ENCODE results near the gene GAMT. TPM values are rescaled to one million over a fixed set of nuclear protein-coding genes. Genes with fewer than 3 reads are reported as not detected.
A peak's percentile ranks its signal among the peaks of the same experiment; 100 is the strongest.

GAMT gene
- total RNA-seq, 1 donor from 2014 or later = 7.1 TPM

DNA sequence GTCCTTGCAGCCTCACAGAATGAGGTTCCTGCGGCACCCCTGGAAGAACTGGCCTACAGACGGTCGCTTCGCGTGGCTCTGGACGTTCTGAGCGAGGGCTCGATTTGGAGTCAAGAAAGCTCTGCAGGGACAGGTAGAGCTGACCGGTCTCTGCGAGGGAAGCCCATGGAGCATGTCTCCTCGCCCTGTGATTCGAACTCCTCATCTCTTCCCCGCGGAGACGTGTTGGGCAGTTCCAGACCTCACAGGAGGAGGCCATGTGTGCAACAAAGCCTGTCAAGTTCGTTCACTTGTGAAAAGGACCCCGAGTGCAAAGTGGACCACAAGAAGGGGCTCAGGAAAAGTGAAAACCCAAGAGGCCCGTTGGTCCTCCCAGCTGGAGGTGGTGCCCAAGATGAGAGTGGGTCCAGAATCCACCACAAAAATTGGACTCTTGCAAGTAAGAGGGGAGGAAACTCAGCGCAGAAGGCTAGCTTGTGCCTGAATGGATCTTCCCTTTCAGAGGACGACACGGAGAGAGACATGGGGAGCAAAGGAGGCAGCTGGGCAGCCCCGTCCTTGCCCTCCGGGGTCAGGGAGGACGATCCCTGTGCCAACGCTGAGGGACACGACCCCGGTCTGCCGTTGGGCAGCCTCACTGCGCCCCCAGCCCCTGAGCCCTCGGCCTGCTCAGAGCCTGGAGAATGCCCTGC, 41.1 kb downstream of the GAMT start:
- TF ChIP-seq CTCF (IDR thresholded peaks at IDR 0.05) = no peak
- Histone ChIP-seq H3K27ac (peak overlapping the region; percentile 63), H3K27me3 (no peaks in the 10 kb centered on the region), H3K36me3 (peaks cover 61% of the 10 kb centered on the region), H3K9me3 (no peaks in the 10 kb centered on the region), H3K4me3 (peak overlapping the region; percentile 31), H3K4me1 (peaks cover 32% of the 10 kb centered on the region)
- DNase-seq (no peak), ATAC-seq (no peak)
- intact Hi-C loops (cut with DNase I) = no loop called here

GRCh38 chr19:1357531-1358109, 43.7 kb downstream of the GAMT start:
- Histone ChIP-seq H3K4me1 (peaks cover 26% of the 10 kb centered on the region), H3K36me3 (peaks cover 48% of the 10 kb centered on the region), H3K9me3 (no peaks in the 10 kb centered on the region), H3K27ac (no peak overlapping the region), H3K4me3 (no peak overlapping the region), H3K27me3 (no peaks in the 10 kb centered on the region)
- TF ChIP-seq CTCF (IDR thresholded peaks at IDR 0.05) = no peak
- no peak for DNase-seq
- ATAC-seq = no peak
- intact Hi-C loops (cut with DNase I) = no loop called here

DNA sequence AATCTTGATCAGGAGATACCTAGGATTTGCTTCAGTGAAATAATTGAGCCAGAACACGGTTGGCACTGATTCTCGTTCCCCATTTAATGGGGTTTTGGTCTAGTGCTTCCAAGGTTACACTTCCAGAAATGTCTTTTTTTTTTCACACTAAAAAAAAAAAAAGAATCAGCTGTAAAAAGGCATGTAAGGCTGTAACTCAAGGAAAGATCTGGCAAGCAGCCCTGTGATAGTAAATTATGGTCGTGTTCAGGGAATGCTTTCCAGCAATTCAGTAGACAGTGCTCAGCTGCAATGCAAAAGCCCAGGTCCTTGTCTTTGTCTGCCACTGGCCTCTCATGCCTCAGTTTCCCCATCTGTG, 44.9 kb downstream of the GAMT start:
- Histone ChIP-seq H3K36me3 (peaks cover 41% of the 10 kb centered on the region), H3K4me3 (peak overlapping the region; percentile 82), H3K27me3 (no peaks in the 10 kb centered on the region), H3K9me3 (no peaks in the 10 kb centered on the region), H3K27ac (no peak overlapping the region), H3K4me1 (peaks cover 19% of the 10 kb centered on the region)
- ATAC-seq = no peak
- no peak for DNase-seq
- no peak for TF ChIP-seq CTCF (IDR thresholded peaks at IDR 0.05)
- intact Hi-C loops (cut with DNase I) = no loop called here

GRCh38 chr19:1355568-1356507, 45.5 kb downstream of the GAMT start:
- peak overlapping the region; percentile 82 for H3K4me3 ChIP-seq
- no peak for TF ChIP-seq CTCF (IDR thresholded peaks at IDR 0.05)
- no peak for ATAC-seq

DNA sequence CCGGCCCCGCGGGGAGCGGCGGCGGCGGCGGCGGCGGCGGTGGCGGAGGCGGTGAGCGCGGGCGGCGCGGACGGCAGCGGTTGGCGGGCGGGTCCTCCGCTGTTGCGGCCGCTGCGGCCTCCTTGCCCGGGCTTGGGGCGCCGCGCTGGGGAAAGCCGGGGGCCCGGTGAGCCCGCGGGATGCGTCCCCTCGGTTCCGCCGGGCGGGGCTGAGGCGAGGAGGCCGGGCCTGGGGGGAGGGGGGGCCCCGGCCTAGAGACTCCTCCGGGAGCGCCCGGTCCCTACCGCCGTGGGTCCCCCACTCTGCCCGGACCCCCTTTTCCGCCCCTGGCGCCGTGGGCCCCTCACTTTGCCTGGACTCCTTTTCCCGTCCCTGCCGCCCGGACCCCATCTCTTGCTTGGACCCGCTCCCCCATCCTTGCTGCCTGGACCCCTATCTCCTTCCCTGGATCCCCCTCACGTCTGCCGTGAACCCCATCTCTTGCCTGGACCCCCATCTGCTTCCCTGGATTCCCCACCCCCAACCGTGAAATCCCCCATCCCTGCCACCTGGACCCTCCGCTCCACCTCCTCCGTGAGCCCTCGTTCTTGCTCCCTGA, 46.3 kb downstream of the GAMT start:
- Histone ChIP-seq H3K27ac (no peak overlapping the region), H3K4me1 (peaks cover 7% of the 10 kb centered on the region), H3K9me3 (no peaks in the 10 kb centered on the region), H3K36me3 (peaks cover 27% of the 10 kb centered on the region), H3K4me3 (peak overlapping the region; percentile 82), H3K27me3 (no peaks in the 10 kb centered on the region)
- ATAC-seq (peak; percentile 46), DNase-seq (no peak)
- TF ChIP-seq CTCF (IDR thresholded peaks at IDR 0.05) = no peak
- intact Hi-C loops (cut with DNase I) = no loop called here

More at GRCh38 chr19:1355568-1356507, 45.5 kb downstream of the GAMT start:
- H3K36me3 ChIP-seq = peaks cover 35% of the 10 kb centered on the region
- intact Hi-C loops (cut with DNase I) = no loop called here
- H3K27ac ChIP-seq = peak overlapping the region; percentile 17
- H3K27me3 ChIP-seq = no peaks in the 10 kb centered on the region
- no peak for DNase-seq
- H3K9me3 ChIP-seq = no peaks in the 10 kb centered on the region
- H3K4me1 ChIP-seq = peaks cover 12% of the 10 kb centered on the region

All from upper lobe of right lung (tissue), 1 donor.